ENCODE results near the gene PKIG. TPM values are rescaled to one million over a fixed set of nuclear protein-coding genes. Genes with fewer than 3 reads are reported as not detected.

The PKIG gene
- total RNA-seq, 1 experiment from 2014 or later, result 27.0 TPM

DNA sequence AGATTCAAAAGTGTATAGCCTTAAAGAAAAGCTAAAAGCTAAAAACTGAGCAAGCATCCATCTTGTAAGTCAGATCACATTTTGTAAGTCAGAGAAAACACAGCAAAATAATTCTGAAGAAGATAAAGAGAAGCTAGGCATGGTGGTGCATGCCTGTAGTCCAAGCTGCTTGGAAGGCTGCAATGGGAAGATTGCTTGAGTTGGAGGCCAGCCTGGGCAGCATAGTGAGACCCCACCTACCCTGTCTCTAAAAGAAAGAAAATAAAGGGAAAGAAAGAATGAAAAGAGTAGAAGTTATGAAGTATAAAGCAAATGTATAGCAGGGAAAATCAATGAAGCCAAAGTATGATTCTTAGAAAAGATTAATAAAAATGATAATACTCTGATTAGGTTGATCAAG lies 20.5 kb upstream of the PKIG start:
- no peak for DNase-seq

More for the DNA sequence above, 20.5 kb upstream of the PKIG start:
- Histone ChIP-seq H3K56ac (ENCODE audit: insufficient read length, low read depth, low read length) (no peak overlapping the region), H3K23me2 (ENCODE audit: insufficient read length, low read depth, low read length, poor library complexity, severe bottlenecking) (no peaks in the 10 kb centered on the region), H3T11ph (ENCODE audit: low read length) (no peak overlapping the region), H2AFZ (ENCODE audit: low read length) (no peak overlapping the region), H3K14ac (ENCODE audit: insufficient read depth, low read length) (no peak overlapping the region), H3K9me3 (ENCODE audit: control insufficient read depth, low read depth, low read length) (no peaks in the 10 kb centered on the region), H3K9ac (ENCODE audit: extremely low read depth, insufficient read length, low read length) (no peak overlapping the region), H3K79me1 (ENCODE audit: insufficient read depth, low read depth, low read length, poor library complexity, severe bottlenecking) (no peaks in the 10 kb centered on the region), H4K20me1 (ENCODE audit: control insufficient read depth, insufficient read depth, insufficient read length) (no peaks in the 10 kb centered on the region), H2BK120ac (ENCODE audit: low read depth, low read length, poor library complexity, severe bottlenecking) (no peak overlapping the region), H3K4ac (ENCODE audit: low read depth, low read length) (no peak overlapping the region), H3K27me3 (ENCODE audit: insufficient read depth, low read length) (no peaks in the 10 kb centered on the region), H3K27ac (ENCODE audit: insufficient read length, low read depth, low read length) (no peak overlapping the region), H2BK5ac (ENCODE audit: insufficient read length, low read length) (no peak overlapping the region), H2BK20ac (ENCODE audit: low read depth, low read length, poor library complexity, severe bottlenecking) (no peak overlapping the region), H2AK5ac (ENCODE audit: insufficient read length, low read length) (no peak overlapping the region), H3K4me1 (ENCODE audit: insufficient read depth, low read length) (no peaks in the 10 kb centered on the region), H4K8ac (replicated peaks; ENCODE audit: insufficient read length, low read depth, low read length) (no peak overlapping the region), H4K5ac (ENCODE audit: insufficient read length, low read depth, low read length) (no peak overlapping the region), H4K91ac (ENCODE audit: insufficient read length, low read depth, low read length) (no peak overlapping the region), H3K4me2 (ENCODE audit: insufficient read depth, insufficient read length, low read length) (no peak overlapping the region), H3K79me2 (ENCODE audit: insufficient read depth, low read length) (no peaks in the 10 kb centered on the region), H2BK15ac (ENCODE audit: low read depth, low read length) (no peak overlapping the region), H2BK12ac (ENCODE audit: insufficient read length, low read depth, low read length) (no peak overlapping the region), H3K18ac (ENCODE audit: insufficient read length, low read depth, low read length) (no peak overlapping the region), H3K23ac (ENCODE audit: insufficient read length, low read depth, low read length) (no peak overlapping the region)
- Mint-ChIP-seq H3K4me1 (peaks cover 3 to 5% of the 10 kb centered on the region in 2 experiments; a peak in 1 of 4 replicates), H3K36me3 (ENCODE audit: insufficient read depth in 1 of 3, low read depth in 3 of 3) (no peaks in the 10 kb centered on the region), H3K4me3 (no peak overlapping the region), H3K9me3 (no peaks in the 10 kb centered on the region), H3K27me3 (ENCODE audit: low read depth) (no peaks in the 10 kb centered on the region), H3K27ac (no peak overlapping the region)
- TF ChIP-seq, protein P1, sequence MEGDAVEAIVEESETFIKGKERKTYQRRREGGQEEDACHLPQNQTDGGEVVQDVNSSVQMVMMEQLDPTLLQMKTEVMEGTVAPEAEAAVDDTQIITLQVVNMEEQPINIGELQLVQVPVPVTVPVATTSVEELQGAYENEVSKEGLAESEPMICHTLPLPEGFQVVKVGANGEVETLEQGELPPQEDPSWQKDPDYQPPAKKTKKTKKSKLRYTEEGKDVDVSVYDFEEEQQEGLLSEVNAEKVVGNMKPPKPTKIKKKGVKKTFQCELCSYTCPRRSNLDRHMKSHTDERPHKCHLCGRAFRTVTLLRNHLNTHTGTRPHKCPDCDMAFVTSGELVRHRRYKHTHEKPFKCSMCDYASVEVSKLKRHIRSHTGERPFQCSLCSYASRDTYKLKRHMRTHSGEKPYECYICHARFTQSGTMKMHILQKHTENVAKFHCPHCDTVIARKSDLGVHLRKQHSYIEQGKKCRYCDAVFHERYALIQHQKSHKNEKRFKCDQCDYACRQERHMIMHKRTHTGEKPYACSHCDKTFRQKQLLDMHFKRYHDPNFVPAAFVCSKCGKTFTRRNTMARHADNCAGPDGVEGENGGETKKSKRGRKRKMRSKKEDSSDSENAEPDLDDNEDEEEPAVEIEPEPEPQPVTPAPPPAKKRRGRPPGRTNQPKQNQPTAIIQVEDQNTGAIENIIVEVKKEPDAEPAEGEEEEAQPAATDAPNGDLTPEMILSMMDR (conservative IDR thresholded peaks at IDR 0.05), result no peak
